HG02981 (cell line): Measurements from ENCODE around the gene OR2A25.
"Not testable (repeated sequence)": the region's sequence is repeated elsewhere in the genome, so short reads cannot be mapped to it uniquely, and the experiment has no call there.

ENCODE experiments used
- ATAC-seq: cut with Tn5 transposase; IDR thresholded peaks from one replicate; pipeline ENCODE4 v1.9.1; 2021; ENCODE audit warnings: mild to moderate bottlenecking, moderate library complexity; ENCODE audit not compliant: unreplicated experiment

The OR2A25 gene, protein sequence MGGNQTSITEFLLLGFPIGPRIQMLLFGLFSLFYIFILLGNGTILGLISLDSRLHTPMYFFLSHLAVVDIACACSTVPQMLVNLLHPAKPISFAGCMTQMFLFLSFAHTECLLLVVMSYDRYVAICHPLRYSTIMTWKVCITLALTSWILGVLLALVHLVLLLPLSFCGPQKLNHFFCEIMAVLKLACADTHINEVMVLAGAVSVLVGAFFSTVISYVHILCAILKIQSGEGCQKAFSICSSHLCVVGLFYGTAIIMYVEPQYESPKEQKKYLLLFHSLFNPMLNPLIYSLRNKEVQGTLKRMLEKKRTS

DNA sequence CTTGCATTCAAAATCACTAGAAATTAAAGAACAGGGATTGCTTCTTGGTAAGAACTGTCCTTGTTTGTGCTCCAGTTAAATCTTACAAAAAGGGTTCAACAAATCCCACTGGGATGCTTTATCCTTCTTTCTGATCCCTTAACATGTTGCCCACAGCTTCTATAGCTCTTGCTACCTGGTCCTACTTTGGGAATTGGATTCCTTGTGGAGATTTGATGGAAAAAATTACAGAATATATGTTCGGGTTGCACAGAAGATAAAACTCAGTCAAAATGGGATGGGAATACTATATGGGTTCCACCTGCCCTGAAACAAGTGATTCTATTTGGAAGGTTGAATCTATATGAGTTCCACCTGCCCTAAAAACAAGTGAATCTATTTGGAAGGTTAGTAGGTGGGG lies at the start of gene OR2A25:
Gene OR2A25 (plus strand): TSS at position 301 of the 400 bp plus-strand sequence. CDS start 4,409 bp downstream, outside the sequence.
- ATAC-seq: no peak

DNA sequence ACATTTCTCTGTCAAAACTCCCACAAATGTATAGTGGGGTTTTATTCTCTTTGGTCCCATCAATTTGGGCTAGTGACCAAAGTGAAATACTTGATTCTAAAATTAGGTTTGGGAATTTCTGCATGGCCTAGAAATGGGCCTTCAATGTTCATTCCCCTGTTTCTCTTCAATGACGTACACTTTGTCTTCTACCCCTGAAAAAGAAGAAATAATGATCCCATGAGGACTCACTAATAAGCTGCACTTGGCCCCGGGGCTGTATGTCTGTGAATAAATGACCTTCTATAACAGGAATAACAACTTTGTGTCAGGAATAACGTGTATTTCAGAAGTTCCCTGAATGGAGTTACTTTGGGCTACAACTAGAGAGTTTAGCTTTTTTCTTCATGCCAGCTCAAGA lies 49.3 kb upstream of the OR2A25 start:
- ATAC-seq: no peak

DNA sequence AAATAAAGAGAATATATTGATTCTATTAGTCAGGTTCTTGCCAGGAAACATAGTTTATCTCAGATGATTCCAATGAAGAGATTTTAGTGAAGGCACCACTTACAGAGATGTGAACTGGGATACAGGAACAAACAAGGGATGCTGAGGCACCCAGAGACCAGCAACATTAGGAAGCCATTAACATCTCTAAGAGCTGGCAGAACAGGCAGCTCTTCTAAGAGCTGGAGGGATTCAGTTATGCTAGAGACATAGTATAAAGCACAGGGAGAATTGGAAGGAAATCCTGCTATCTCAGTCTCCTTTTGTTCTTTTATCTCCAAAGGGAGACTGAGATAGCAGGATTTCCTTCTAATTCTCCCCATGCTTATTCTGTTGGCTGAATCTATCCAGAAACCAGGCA lies 47.4 kb upstream of the OR2A25 start:
- no peak for ATAC-seq

DNA sequence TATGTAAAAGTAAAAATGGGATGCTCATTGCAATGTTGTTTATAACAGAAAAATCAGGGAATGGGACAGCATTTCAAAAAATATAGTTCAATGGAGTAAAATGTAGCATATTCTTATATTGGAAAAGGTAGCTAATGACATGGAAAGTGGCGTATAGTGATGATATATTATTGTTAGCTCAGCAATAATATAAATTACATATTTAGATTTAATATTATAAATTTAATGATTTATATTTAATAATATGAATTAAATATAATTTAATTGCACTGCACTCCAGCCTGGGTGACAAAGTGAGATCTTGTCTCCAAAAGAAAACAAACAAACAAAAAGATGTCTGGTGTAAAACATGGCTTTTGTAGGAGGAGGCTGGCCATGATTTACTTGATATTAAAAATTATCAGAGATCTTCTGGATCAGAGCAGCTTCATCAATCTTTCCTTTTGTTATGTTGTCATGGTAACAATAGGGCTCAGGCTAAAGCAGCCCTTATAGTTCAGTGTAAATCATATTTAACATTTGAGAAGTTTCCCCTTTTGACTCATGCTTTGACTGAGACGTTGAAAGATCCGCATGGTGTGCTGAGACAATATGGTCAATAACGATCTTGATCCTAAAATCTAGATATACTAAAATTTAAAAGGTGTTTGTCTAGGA lies 46.3 kb upstream of the OR2A25 start:
- no peak for ATAC-seq

DNA sequence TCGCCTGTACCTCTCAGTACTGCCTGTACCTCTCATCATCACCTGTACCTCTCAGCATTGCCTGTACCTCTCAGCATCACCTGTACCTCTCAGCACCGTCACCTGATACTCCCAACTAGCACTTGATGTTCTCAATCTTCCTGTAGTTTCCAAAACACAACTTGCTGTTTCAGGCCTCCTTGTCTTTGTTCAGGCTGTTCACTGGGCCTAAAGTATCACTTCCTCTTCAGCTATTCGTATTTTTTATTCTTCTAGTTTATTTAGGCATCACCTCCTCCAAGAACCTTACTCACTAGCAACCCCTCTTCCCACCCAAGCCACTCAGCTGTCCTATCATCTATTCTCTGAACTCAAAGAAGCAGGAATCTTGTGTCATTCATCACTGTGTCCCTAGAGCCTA lies 45.4 kb upstream of the OR2A25 start:
- no peak for ATAC-seq

DNA sequence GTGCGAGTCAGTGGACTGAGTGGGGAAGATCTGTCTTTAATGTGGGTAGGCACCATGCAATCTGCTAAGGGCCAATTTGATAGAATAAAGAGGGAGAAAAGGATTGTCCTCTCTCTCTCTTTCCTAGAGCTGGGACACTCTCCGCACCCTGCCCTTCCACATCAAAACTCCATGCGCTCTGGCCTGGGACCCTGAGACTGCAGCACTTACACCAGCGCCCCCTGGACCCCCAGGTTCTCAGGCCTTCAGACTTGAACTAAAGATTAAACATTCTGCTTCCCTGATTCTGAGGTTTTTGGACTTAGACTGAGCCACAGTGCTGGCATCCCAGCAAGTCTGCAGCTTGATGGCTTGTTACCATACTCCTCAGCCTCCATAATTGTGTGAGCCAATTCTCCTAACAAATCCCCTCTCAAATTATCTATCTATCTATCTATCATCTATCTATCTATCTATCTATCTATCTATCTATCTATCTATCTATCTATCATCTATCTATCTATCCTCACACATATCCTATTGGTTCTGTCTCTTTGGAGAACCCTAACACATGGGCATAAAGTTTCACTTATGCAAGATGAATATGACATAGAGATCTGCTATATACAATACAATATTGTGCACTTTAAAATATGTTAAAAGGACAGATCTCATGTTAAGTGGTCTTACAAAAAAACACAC lies 43.3 kb upstream of the OR2A25 start:
- no peak for ATAC-seq

DNA sequence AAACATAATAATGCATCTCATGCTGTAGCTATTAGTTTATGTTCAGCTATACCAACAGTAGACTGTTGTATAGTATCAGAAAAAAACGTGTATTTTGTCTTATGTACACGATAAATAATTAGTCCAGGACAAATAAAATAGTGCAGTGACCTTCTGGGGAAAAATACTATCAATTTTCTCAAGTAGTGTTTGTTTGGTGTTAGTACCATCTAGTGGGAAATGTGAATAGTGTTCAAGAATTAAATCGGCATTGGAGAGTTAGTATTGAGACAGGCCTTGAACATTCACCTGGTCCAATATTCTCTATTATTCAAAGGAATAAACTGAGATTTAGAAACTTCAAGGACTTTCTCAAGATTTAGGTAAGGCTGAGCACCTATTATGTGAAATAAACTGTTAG lies 42.5 kb upstream of the OR2A25 start:
- ATAC-seq: no peak

DNA sequence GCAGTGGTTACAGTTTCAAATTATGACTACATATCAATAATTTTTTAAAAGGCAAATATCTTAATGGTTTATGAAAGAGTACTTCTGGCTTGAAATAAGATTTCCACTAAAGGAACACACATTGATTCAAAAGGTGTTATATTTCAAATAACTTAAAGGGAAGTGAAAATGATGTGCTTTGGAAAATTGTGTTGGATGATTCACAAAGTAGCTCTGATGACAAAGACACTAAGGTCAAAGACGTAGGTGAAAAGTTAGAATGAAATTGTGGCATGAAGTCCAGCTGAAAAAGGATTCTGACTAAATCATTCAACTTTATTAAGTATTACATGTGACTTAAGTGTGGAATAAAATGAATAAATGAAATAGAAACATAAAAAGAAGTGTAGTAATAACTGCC lies 41.6 kb upstream of the OR2A25 start:
- no peak for ATAC-seq

DNA sequence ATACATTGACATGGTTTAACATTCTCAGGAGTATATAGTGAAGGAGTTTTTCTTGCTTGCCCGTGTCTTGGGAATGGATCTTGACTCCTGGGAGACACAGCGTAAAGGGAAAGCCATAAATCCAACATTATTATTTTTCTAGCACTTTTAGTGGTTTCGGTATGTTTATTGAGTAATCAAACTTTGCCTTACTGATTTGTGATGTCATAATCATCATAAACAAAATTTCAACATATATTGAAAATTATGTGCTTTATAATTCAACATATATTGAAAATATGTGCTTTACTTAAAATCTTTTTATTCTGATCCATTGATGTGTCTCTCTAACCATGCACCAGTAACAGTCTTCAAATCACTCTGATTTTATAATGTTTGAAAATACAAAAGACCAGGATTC lies 41.1 kb upstream of the OR2A25 start:
- ATAC-seq: no peak

DNA sequence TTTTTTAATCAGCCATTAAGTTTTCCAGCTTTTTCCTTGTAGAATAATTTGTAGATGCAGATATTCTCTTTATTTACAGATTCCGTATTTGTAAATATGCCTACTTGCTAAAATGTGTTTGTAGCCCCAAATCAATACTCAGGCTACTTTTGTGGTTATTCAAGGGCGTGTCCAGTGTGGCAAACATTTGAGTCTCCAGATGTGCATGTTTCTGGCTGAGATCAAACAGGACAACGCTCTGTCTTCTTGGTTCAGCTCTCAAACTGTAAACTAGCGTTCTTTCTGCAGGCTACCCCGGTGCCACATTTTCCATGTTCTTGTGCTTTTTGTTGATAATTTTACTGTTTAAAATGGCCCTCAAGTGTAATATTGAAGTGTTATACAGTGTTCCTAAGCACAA lies 37.1 kb upstream of the OR2A25 start:
- no peak for ATAC-seq

DNA sequence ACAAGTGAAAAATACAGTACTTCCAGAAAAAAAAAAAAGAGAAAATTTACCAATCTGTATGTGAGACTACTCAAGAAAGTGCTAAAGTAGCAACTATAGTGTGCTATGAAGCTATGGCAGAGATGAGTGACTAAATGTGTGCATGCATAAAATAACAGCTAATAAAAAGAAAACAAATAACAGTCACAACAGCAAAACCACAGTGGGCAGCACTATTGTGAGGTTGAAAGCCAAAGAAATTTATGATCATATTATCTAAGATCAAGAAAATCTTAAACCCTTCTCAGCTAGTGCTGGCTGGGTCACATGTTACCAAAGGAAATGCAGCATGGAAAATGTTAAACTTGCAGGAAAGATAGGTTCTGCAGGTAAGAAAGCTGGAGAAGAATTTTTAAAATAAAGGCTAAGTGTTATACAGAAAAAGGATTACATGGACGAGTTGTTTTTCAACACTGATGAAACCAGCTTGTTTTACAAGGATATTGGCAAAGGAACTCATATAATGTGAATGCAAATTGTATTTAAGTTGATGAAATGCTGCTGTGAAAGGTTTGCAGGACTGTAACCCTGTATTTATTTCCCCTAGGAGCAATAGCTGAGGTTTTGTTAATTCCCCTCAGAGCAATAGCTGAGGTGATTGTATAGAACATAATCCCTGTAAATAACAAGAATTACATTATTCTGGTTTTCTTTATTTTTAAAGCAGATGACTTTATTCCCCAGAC lies 36.5 kb upstream of the OR2A25 start:
- no peak for ATAC-seq

DNA sequence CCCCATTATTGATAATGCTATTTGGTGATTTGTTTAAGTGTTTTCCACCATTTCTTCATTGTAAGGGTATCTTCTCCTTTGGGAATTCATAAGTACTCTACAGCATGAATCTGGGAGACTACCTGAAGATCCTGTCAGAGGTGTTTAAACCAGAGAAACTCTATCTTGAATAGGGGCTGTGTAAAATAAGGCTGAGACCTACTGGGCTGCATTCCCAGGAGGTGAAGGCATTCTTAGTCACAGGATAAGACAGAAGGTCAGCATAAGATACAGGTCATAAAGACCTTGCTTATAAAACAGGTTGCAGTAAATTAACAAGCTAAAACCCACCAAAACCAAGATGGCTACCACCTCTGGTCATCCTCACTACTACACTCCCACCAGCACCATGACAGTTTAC lies 34.2 kb upstream of the OR2A25 start:
- ATAC-seq: no peak

DNA sequence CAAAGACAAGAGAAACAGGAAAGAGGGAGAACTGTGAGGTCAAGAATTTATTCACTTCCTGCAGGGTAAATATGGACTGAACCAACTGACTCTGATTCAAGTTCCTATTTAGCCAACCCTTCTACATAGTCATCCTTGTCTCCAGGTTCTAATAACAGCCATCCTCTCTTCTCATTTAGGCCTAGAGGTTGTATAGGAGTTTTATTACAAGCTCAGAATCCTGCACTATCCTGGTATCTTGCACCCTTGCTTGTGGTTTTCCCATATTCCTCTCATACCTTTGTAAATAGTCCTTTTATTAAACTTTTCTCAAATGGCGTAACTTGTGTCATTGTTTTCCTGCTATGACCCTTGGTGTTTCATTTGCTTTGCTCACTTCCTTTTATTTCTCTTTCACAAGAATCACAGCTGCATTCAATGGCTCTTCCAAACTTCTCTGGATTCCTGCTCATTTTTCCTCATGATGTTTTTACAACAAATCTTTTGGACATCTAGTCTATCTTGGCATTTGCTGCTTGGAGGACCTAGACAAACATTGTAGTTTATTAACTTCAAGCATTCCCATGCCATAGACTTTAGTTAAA lies 33.2 kb upstream of the OR2A25 start:
- no peak for ATAC-seq

DNA sequence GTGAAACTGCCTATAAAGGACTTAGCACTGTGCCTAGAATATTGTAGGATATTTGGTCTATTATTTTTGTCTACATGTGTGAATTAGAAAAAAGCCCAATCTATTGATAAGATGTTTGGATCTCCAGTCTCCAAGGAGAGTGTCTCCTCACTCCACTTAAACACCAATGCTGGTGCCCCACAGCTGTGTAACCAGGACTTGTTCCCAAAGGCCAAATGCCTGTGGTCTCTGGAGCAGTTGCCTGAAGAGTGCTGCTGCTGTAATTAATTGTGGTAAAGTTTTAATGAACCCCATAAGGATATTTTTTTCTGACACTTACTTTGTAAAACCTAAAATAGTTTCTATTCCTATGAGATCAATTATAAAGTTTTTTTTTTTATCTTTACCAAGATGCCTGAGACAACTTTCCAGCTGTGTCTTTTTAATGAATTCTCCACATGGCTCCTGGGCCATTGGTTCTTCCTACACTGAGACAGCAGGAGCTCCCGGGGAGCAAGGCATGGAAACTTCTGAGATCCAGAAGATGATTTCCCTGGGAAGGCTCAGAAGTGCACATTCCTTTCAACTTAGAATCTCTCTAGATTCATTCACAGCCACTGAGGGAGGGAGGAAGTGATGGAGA lies 32.1 kb upstream of the OR2A25 start:
- ATAC-seq: no peak

DNA sequence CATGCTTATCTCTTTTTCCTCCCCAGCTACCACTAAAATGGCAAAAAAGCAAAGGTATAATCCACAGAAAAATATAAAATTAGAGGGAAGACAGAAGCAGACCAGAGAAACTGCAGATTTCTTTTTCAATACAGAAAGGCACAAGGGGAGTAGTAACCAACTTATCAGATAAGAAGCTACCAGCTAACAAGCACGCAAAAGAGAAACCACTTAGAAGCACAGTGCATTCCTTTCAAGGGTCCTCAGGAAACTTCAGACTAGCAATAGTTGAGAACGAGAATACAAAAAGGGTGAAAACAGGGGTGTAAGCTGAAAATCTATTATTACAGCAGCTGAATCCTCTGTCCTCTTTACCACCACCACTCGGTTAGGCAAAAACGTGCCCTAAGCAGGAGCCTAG lies 30.7 kb upstream of the OR2A25 start:
- no peak for ATAC-seq

DNA sequence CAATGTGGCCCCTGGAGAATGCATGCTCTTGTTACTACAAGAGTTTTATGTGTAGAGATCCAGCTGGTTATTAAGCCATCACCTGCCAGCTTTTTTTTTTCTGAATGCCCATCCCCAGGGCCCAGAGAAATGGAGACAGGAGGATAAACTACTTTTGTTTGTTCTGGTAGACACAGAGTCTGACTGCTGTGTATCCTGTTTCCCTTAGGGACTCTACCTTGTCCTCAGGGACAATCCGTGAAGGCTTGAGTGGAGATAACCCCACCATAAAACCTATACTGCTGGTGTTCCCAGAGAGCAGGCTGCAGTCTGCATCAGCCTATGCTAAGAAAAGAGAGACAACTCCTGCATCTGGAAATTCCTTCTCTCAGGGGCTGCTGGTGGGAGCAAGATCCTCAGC lies 21.0 kb upstream of the OR2A25 start, which contains the start of gene OR2A5:
Gene OR2A5 (plus strand): TSS at position 301 of the 400 bp plus-strand sequence. CDS start 1,454 bp downstream, outside the sequence.
- no peak for ATAC-seq

DNA sequence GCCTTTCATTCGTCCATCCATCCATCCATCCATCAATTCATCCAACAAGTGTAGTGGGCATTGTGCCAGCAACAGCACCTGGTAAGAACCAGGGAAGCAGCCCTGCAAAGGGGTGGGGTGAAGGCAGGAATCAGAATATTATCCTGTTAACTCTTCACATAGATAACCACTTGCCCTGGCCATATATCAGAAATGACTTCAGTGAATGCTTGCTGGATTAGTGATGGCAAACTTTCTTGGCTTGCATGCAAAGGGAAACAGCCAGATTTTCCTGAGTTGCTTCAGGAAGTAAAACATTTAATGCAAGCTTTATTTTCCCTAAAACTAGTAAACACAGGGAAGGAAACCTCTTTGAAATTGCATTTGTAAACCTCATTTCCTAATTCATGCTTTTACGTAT lies 20.1 kb upstream of the OR2A25 start:
- ATAC-seq: no peak

DNA sequence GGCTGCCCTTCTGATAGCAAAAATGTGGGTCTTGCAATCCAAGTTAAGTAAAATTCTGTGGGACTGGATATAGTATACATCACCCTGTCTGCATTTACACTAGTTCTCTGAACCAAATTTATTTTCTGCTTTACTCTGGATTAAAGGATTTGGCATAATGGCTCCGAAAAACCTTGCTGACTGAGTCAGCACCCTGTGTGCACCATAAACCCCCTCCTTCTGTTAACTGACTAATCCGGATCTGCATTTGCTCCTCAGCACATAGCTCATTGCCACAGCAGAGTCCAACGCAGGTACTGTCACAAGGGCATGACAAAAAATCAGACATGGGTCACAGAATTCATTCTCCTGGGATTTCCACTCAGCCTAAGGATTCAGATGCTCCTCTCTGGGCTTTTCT lies 19.5 kb upstream of the OR2A25 start:
- no peak for ATAC-seq

DNA sequence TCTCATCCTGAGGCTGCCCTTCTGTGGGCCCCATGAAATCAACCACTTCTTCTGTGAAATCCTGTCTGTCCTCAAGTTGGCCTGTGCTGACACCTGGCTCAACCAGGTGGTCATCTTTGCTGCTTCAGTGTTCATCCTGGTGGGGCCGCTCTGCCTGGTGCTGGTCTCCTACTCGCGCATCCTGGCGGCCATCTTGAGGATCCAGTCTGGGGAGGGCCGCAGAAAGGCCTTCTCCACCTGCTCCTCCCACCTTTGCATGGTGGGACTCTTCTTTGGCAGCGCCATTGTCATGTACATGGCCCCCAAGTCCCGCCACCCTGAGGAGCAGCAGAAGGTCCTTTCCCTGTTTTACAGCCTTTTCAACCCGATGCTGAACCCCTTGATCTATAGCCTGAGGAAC lies 18.7 kb upstream of the OR2A25 start:
- ATAC-seq: not testable (repeated sequence)

DNA sequence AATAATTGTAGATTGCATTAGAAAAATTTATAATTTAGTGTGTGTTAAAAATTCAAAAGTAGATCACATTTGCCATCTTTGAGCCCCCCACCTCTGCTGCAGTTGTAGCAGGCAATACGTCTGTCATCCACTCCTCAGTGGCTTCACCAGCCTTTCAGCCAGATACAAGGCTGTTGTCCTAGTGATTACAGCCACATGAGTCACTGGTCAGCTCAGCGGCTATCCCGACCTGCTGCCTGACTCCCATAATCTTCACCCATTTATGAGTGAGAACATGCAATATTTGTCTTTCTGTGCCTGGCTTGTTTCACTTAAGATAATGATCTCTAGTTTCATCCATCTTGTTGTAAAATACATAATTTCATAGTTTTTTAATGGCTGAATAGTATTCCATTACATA lies 11.7 kb upstream of the OR2A25 start:
- no peak for ATAC-seq

DNA sequence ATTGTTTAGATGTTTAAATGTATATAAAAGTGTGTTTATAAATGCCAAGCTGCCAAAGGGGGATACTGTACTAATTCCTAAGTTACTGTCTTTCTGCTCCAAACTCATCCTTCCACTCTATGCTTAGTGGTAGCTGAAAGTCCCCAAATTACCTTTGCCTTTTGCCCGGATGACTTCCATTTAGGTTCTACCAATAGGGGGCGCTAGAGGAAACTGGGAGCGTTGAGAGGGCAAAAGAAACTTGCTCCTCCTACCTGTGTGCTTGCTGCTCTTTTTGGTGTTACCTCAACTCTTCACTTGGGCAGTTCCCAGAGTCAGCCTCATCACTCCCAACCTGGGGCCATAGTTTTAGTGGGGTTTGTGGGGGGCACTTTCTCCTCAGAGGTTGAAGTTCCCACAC lies 5.9 kb upstream of the OR2A25 start:
- ATAC-seq: no peak
